Loucy (cell line): ENCODE measurements around the gene EMILIN3.

Source experiments
- H2AFZ ChIP-seq: fragments of 200-600 bp; sonication (generic); 2 replicates; pipeline ENCODE4 v1.6.0; 2016; ENCODE audit warnings: antibody characterized with exemption, mild to moderate bottlenecking, low read length, moderate library complexity
- H3F3A ChIP-seq: fragments of 200-600 bp; 2 replicates; pipeline ENCODE4 v1.6.0; 2016; ENCODE audit warnings: antibody characterized with exemption, low read depth, mild to moderate bottlenecking
- H3K27me3 ChIP-seq: fragments of 200-600 bp; sonication (generic); 2 replicates; pipeline ENCODE4 v1.6.1; 2014; ENCODE audit warnings: low read length, mild to moderate bottlenecking; ENCODE audit not compliant: insufficient read depth, poor library complexity, severe bottlenecking
- H3K36me3 ChIP-seq: fragments of 200-600 bp; sonication (generic); 2 replicates; pipeline ENCODE4 v1.6.1; 2016; ENCODE audit warnings: low read length; ENCODE audit not compliant: insufficient read depth
- H3K4me1 ChIP-seq: fragments of 200-600 bp; sonication (generic); 2 replicates; pipeline ENCODE4 v1.5.1; 2014; ENCODE audit warnings: low read length, mild to moderate bottlenecking; ENCODE audit not compliant: insufficient read depth, poor library complexity, severe bottlenecking
- H3K4me2 ChIP-seq: fragments of 200-600 bp; sonication (generic); 2 replicates; pipeline ENCODE4 v1.6.0; 2014; ENCODE audit warnings: antibody characterized with exemption, low read length, low read depth, mild to moderate bottlenecking; ENCODE audit not compliant: poor library complexity, severe bottlenecking
- H3K4me3 ChIP-seq: fragments of 200-600 bp; sonication (generic); 2 replicates; pipeline ENCODE4 v1.5.1; 2014; ENCODE audit warnings: low read length, mild to moderate bottlenecking, mixed read lengths; ENCODE audit not compliant: poor library complexity, severe bottlenecking
- H3K79me2 ChIP-seq: fragments of 200-600 bp; sonication (generic); 2 replicates; pipeline ENCODE4 v1.6.1; 2014; ENCODE audit warnings: low read length; ENCODE audit not compliant: insufficient read depth
- H3K9ac ChIP-seq: fragments of 200-600 bp; sonication (generic); 2 replicates; pipeline ENCODE4 v1.6.0; 2014; ENCODE audit warnings: mild to moderate bottlenecking, low read depth, low read length, moderate library complexity; ENCODE audit not compliant: poor library complexity, severe bottlenecking
- H3K9me2 ChIP-seq: fragments of 200-600 bp; sonication (generic); replicated peaks from 2 replicates; pipeline ENCODE4 v1.6.1; 2016; ENCODE audit warnings: low read depth, low read length, mixed read lengths
- H3K9me3 ChIP-seq: fragments of 200-600 bp; sonication (generic); 2 replicates; pipeline ENCODE4 v1.6.1; 2014; ENCODE audit warnings: mild to moderate bottlenecking, antibody characterized with exemption, low read length, low read depth; ENCODE audit not compliant: insufficient read depth
- H4K20me1 ChIP-seq: fragments of 200-600 bp; sonication (generic); 2 replicates; pipeline ENCODE4 v1.6.0; 2014; ENCODE audit warnings: antibody characterized with exemption, low read length, mild to moderate bottlenecking; ENCODE audit not compliant: insufficient read depth, poor library complexity, severe bottlenecking
- CTCF ChIP-seq: fragments of 200-600 bp; sonication (generic); conservative IDR thresholded peaks from 2 replicates; pipeline ENCODE4 v1.5.1; 2014; ENCODE audit warnings: mild to moderate bottlenecking, antibody characterized with exemption, low read length
- EZH2phosphoT487 ChIP-seq: fragments of 200-600 bp; IDR thresholded peaks from 2 replicates; pipeline ENCODE4 v1.6.1; 2018; ENCODE audit warnings: antibody characterized with exemption, mild to moderate bottlenecking, moderate library complexity, borderline replicate concordance

Gene EMILIN3

GRCh38 chr20:41386502-41387427, 20.1 kb upstream of the EMILIN3 start:
- Histone ChIP-seq H3K36me3 (no peaks in the 10 kb centered on the region), H2AFZ (no peak overlapping the region), H3K9ac (no peak overlapping the region), H4K20me1 (no peaks in the 10 kb centered on the region), H3K79me2 (no peaks in the 10 kb centered on the region), H3K4me1 (peaks cover 4% of the 10 kb centered on the region), H3F3A (no peaks in the 10 kb centered on the region), H3K9me3 (no peaks in the 10 kb centered on the region), H3K4me2 (no peak overlapping the region), H3K4me3 (no peak overlapping the region), H3K9me2 (no peaks in the 10 kb centered on the region), H3K27me3 (no peaks in the 10 kb centered on the region)
- TF ChIP-seq CTCF: no peak

- Histone ChIP-seq H3K4me1 (peaks cover 23% of the 10 kb centered on the region), H2AFZ (no peak overlapping the region), H3K9ac (no peak overlapping the region), H4K20me1 (no peaks in the 10 kb centered on the region), H3K4me3 (no peak overlapping the region), H3K27me3 (no peaks in the 10 kb centered on the region), H3K4me2 (no peak overlapping the region), H3K9me2 (no peaks in the 10 kb centered on the region), H3K9me3 (no peaks in the 10 kb centered on the region), H3F3A (no peaks in the 10 kb centered on the region; the same call in 1 of the 2 replicates), H3K36me3 (no peaks in the 10 kb centered on the region), H3K79me2 (no peaks in the 10 kb centered on the region)
- TF ChIP-seq EZH2phosphoT487: no peak
- TF ChIP-seq CTCF: no peak
These were observed 16.2 kb upstream of the EMILIN3 start for GRCh38 chr20:41382791-41383305.

GRCh38 chr20:41380551-41381193, 14.1 kb upstream of the EMILIN3 start:
- Histone ChIP-seq H3K4me2 (peak overlapping the region; percentile 48), H2AFZ (no peak overlapping the region), H4K20me1 (no peaks in the 10 kb centered on the region), H3K9me2 (no peaks in the 10 kb centered on the region), H3K36me3 (no peaks in the 10 kb centered on the region), H3K9ac (no peak overlapping the region), H3K4me3 (no peak overlapping the region), H3K4me1 (peaks cover 23% of the 10 kb centered on the region), H3K79me2 (no peaks in the 10 kb centered on the region), H3F3A (no peaks in the 10 kb centered on the region; the same call in 1 of the 2 replicates), H3K9me3 (no peaks in the 10 kb centered on the region), H3K27me3 (no peaks in the 10 kb centered on the region)
- TF ChIP-seq EZH2phosphoT487 (no peak), CTCF (no peak)
